GM18867 (cell line): Measurements from ENCODE around the gene CLMP.
"Not testable (repeated sequence)": the region's sequence is repeated elsewhere in the genome, so short reads cannot be mapped to it uniquely, and the experiment has no call there.

Source experiments
- ATAC-seq: cut with Tn5 transposase; IDR thresholded peaks from one replicate; pipeline ENCODE4 v1.9.1; 2021; ENCODE audit warnings: mild to moderate bottlenecking, moderate library complexity; ENCODE audit not compliant: unreplicated experiment

CLMP gene

DNA sequence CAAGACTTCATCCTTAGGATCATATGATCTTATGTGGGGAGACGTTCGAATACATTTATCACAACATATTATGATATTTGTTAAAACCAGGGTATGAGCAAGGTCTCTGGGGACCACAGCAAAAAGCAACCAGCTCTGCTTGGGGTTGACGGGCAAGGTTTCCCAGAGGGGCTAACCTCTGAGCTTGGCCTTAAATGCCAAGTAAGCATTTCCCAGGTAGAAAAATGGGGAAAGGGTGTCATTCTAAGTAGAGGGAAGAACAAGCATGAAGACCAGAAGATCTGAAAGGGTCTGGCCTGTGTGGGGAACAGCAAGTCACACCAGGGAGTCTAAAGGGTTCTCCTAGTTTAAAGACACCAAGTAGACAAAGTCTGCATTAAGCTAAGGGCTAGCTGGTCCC, 24.1 kb downstream of the CLMP start:
- no peak for ATAC-seq

DNA sequence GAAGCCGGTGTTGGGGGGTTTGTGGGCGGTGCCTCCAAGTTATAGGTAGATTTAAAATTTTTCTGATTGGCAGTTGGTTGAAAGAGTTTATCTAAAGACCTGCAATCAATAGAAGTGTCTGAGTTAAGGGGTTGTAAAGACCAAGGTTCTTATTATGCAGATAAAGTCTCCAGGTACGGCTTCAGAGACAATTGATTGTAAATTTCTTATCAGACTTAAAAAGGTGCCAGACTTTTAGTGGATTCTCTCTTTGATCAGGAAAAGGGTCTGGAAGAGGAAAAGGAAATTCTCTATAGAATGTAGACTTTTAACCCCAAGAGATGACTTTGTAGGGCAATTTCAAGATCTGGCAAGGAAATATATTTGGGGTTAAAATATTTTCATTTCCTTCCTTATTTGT, 25.2 kb downstream of the CLMP start:
- ATAC-seq: no peak

DNA sequence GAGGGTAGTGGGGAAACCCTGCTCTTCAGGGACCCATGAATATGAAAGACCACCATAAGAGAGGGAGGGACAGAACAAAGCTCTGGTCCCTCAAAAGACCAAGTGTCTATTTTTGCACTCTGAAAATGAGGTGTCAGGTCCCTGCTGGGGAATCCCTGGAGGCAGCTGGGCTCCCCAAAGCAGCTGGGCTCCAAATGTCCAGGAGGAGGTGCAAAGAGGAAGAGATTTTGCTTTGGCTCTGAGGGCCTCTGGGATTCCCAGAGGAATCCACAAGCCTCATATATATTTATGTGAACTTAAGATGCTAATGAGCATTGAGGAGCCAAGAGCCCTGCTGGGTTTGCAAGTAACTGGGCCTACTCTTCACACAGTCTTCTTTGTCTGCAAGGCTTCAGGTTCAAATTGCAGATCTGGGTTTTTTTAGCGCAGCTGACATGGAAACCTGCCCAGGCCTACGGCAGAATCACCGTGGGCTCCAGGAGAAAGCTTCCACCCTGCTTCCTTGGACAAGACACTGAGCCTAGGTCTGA, 26.0 kb downstream of the CLMP start:
- ATAC-seq: no peak

DNA sequence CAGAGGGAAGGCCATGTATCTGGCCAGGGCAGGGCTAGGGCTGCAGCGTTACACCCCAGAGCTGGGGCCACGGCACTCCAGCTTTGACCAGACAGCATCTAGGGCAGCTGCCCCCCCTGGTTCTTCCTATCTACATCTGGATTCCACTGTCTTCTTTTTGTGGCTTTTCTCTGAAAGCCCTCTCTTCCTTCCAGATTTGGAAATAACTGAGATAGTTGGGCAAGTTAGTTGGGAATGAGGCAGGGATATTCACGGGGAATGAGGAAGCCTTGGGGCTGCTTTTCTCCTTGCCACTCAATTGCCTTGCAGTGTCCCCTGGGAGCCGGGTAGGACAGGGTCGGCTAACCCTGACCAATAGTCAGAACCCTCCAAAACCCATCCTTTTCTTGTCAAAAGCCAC, 26.8 kb downstream of the CLMP start:
- no peak for ATAC-seq

DNA sequence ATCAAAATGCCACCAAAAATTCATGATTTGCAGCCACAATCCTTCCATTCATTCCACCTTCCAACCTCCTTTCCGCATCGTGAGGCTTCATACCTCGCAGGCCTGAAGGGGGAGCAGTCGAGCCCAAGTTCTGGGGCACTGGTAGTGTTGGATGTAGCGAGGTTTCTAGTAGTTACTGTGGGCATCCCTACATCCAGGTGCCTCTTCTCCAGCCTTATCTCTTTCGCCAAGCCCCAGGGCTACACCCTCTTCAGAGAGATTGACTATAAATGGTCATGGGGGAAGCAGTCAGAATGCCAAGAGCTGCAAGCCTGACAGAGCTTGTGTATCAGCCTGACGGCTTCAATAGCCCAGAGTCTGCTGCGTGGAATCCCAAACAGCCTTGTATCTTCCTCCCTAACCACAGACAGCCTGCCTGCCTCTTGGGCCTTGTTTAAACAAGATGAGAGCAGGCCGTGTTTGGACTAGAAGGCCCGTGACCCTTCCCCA, 28.9 kb downstream of the CLMP start:
- no peak for ATAC-seq

DNA sequence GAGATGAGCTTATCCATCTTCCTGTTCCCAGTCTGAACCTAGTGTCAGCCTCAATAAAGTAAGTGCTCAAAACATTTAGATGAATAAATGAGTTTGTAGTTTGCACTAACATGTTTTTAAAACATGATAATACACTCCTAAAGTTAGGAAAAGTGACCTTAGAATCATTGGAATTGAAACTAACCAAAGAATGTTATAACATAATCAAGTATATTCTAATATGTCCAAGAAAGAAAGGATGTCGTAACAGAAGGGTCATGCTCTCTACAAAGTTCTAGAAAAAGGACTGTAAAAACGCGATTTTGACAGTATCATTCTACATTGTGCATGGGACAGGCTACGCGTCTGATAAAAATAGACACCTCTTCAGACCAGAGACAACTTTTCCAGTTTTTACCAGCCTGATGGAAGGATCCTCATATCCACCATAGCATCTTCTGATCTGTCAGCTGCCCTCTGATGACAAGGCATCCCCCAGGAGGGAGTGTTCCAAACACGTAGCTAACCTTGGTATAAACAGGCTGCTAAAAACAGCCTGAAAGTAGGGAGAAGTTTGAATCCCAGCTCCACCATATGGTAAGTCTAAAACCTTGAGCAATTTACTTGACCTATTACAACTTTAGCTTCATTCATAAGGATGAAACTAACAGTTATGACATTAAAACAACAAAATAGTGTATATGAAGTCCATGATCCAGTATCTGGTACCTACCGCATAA, 30.2 kb downstream of the CLMP start:
- ATAC-seq: no peak

DNA sequence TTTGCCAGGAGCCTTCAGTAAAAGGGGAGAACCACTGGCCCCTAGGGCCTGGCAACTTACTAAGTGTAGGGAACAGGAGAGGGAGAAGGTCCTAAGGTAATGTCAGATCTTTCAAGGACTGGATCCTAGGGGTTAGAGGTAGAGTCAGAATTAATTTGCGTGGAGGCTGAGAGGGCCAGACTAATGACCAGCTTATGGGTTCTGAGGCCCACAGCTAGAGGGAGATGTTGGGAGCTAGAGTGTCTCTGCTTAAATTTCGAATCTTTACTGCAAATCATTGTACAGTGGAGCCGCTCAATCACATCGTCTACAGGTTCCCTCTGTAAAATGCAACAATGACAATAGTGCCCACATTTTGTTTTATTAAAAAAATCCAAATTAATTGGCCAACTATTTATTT, 31.4 kb downstream of the CLMP start:
- no peak for ATAC-seq

DNA sequence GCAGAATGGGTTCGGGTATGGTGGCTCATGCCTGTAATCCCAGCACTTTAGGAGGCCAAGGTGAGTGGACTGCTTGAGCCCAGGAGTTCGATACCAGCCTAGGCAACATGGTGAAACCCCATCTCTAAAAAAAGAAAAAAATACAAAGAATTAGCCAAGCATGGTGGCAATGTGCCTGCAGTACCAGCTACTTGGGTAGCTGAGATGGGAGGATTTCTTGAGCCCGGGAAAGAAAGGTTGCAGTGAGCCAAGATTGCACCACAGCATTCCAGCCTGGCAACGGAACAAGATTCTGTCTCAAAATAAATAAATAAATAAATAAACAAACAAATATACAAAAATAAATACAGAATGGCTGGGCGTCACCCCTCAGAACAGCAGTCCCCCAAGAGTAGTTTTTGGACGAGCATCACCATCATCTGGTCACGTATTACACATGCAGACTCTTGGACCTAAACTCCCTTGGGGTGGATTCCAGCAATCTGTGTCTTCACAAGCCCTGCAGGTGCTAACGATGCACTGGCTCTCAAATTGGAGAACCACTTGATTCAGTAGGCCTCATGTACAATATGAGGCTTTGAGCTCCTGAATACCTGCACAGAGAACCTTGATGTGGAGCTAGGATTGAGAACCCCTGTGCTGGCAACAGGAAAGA, 33.5 kb downstream of the CLMP start:
- no peak for ATAC-seq

DNA sequence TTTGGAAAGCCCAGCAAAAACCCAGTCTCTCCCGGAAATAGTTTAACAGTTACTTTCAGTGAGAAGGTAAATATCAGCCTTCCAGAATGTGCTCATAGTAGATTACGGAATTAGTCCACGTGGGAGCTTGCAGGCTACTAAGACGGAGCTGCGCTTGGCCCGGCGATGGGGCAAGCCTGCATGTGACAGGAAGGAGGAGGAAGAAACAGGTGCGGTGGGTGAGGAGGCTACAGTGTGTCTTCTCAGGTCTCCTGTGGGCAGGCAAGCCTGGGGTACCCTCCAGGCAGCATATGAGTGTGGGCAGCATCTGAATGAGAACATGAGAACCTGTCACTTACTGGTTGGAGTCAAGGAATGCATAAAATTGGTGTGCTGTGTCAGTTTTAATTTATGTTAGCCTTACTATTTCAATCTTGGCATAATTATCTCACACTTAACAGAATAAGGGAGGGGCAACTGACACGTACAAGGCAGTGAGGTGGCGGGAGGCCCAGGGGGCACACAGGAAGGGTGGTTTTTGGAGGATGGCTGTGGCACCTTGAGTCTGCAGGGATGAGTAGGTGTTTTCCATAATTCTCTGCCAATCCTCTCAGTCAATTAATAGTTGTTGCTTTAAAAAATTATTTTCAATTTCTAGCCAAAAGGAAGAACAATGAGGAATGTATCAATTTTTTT, 35.7 kb downstream of the CLMP start:
- no peak for ATAC-seq

DNA sequence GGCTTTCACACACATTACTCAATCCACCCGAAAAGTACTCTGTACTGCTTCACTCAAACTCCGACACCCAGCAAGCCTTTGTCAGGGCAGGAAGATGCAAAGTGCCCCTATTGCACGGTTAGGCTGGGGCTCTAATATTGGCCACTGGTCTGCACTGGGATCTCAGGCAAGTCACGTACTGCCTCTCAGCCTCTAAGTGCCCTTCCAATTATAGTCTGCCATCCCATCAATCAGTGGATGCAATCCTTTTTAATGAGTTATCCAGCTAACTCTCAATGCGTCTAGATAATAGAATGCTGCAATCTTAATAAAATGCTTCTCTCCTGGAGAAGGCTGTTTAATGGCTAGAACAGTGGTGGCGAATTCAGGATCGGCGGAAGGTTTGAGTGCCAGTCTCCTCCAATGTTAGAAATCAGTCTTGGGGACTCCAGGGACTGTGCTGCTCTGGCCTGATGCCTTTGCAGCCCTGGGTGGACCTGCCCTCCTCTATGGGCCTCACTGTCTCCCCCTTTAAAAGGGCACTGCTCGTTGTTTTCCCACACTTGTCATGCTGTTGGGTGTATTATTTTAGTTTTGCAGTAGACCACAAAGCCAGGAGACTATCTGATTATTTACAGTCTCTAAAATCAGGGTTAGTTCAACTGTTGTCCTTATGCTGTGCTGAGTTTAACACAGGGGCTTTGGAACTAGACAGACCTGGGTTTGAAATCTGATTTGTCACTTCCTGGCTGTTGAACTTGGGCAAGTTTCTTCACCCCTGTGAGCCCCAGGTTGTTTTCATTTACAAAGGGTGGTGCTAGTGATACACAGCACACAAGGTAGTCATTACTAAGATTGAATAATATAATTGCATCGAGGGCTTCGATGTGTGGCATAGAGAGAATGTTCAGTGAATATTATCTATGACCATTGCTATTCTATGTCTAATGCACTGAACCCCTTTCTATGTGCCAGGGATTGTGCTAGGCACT, 36.7 kb downstream of the CLMP start:
- ATAC-seq: no peak

DNA sequence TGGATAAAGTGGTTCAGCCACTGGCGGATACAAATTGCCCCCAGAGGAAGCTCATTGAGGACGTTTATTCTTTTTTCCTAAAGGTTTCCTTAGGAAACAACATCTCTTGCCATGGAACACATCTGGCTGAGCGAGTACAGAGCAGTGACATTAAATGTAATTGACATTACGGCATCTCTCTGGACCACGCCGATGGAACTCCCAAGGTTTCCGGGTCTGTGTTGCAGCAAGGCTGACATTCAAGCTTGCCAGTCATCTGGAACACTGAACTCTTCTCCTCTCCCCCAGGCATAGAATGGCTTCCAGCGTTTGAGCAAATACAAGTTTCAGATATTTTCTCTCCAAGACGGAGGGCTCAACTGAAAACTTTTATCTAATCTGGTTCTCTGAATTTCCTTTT, 42.1 kb downstream of the CLMP start:
- no peak for ATAC-seq

DNA sequence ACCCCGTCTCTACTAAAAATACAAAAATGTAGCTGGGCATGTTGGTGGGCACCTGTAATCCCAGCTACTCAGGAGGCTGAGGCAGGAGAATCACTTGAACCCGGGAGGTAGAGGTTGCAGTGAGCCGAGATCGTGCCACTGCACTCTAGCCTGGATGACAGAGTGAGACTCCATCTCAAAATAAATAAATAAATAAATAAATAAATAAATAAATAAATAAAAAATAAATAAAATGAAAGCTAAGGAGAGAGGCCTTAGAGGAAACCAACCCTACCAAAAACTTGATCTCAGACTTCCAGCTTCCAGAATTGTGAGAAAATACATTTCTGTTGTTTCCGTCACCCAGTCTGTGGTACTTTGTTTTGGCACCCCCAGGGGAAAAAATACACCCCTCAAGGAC, 42.7 kb downstream of the CLMP start:
- not testable (repeated sequence) for ATAC-seq

DNA sequence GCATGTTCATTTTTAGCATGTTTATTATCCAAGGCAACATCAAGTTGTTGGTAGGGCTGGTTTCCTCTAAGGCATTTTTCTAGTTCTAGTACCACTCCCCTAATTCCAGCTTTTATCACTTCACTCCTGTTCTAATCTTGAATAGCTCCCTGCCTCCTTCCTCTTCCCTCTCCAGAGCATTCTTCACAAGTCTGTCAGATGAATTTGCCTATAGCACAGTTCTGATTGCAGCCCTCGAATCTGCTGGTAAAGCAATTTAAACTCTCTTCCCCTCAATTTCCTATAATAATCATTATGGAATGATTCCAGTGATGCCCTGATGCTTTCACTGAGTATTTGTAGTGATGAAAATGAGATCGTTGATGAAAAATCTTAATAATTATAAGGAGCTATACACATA, 43.3 kb downstream of the CLMP start:
- ATAC-seq: no peak

DNA sequence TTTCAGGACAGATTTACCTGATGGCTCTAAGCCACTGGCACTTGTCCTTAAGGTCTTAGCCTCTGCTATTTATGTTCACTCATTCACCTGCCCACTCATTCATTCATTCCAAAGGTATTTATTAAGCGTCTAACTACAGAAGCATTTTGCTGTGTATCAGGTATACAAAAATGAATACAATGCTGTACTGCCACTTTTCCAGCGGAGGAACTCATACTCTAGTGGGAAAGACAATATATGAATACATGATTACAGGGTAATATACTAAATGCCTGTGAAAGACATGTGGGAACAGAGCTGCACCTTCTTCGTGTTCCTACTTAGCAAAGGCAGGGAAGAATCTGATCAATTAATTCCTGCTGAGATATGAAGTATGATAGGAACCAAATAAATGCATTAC, 43.7 kb downstream of the CLMP start:
- ATAC-seq: no peak

DNA sequence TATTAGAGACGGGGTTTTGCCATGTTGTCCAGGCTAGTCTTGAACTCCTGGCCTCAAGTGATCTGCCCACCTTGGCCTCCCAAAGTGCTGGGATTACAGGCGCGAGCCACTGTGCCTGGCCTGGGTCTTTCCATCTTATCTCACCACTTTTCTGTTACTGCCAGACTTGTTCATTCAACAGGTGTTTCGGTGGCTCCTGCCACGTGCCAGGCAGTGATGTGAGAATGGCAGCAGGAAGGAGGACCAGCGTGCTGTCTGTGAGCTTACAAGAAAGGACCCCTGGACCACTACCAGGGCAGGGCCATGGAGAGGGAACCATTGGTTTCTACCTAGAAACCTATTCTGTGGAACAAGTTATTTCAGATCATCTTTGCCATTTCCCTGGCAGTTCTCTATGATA, 44.2 kb downstream of the CLMP start:
- no peak for ATAC-seq

DNA sequence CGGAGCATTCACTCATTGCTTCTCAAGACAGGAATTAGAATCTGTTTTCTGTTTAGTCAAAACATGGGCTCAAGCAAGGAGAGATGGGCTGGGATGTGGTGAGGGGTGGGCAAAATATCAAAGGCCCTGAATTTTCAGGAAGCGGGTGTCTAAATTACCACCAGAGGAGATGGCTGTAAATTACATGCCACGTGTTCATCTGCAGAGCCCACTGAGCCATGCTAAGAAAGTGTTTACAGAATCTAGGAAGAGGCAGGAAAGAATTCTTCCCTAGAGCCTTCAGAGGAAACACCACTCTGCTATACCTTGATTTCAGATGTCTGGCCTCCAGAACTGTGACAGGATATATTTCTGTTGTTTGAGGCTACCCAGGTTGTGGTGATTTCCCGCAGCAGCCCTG, 46.1 kb downstream of the CLMP start:
- no peak for ATAC-seq

DNA sequence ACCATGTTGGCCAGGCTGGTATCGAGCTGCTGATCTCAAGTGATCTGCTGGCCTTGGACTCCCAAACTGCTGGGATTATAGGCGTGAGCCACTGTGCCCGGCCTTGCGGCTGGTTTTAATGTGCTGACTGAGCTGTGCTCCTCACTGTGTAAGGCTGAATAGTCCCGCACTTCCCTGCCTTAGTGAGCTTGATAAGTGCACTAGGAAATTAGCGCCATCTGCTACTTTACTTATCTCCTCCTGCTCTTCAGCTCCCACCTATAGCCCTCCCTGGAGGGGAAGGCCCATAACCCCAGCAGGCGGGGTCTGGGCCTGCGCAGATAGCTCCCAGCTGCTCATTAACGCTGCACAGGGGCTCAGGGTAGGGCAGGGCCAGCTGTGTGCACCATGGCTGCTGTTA, 49.4 kb downstream of the CLMP start:
- no peak for ATAC-seq

DNA sequence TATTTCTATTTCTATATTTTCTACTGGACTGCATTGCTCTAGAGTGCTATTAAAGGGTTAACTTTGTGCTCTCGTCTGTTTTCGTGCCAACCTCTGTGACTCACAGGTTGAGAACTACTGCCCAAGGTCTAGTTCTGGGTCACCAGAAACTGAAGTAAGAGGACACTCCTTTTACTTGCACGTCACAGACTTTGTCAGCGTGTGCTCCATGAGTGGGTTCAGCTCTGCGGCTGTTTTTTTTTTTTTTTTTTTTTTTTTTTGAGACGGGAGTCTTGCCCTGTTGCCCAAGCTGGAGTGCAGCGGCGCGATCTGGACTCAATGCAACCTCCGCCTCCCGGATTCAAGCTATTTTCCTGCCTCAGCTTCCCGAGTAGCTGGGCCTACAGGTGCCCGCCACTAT, 49.8 kb downstream of the CLMP start:
- ATAC-seq: no peak

DNA sequence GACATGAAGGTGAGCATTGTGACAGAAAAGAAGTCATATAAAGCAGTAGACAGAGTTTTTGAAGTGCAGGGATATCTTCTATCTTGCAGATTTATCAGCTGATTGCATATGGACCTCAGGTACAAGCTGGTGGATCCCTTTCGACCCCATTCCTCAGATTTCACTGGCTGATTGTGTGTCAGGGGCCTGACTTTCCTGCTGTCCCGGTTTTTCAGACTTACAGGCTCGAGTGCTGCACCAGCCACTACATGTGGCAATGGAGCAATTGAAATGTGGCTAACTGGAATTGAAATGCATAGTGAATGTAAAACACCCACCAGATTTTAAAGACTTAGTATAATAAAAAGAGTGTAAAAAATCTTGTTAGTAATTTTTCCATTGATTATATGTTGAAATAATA, 50.3 kb downstream of the CLMP start:
- no peak for ATAC-seq

DNA sequence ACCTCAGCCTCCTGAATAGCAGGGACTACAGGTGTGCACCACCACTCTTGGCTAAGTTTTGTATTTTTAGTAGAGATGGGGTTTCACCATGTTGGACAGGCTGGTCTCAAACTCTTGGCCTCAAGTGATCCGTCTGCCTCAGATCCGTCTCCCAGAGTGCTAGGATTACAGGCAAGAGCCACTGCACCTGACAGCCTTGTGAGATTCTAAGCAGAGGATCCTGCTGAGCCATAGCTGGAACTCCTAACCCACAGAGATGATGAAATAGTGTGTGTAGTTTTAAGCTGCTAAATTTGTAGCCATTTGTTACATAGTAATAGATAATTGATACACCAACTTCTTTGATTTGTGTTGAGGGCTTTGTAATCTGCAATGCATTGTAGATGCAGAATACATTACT, 51.1 kb downstream of the CLMP start:
- ATAC-seq: no peak

DNA sequence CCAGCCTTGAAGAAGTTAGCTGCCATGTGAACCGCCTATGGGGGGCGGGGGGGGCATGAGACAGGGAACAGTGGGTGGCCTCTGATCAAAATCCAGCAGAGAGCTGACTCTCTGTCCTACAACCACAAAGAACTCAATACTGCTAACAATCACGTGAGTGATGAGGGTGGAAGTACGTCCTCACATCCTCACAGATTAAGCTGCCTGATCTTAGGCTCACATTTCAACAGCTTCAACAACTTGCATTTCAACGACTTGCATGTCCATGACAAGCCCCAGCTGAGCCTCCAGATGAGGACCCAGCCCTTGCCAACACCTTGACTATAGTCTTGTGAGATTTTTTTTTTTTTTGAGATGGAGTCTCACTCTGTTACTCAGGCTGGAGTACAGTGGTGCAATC, 51.6 kb downstream of the CLMP start:
- no peak for ATAC-seq
